Upper lobe of right lung (tissue), 1 donor: ENCODE data around the gene KIF18A. TPM values are rescaled to one million over a fixed set of nuclear protein-coding genes. Genes with fewer than 3 reads are reported as not detected.

Experiments used
- ATAC-seq: fragments of 200-7000 bp; cut with Tn5 transposase; one replicate; pipeline ENCODE4 v1.9.1; 2020; ENCODE audit warnings: mild to moderate bottlenecking, moderate library complexity
- DNase-seq: peaks from one replicate; pipeline ENCODE4 v3.0.0-alpha.2; 2020
- H3K27ac ChIP-seq: fragments of 200-600 bp; one replicate; pipeline ENCODE4 v1.8.0; 2022
- H3K27me3 ChIP-seq: fragments of 200-600 bp; one replicate; pipeline ENCODE4 v1.8.0; 2022; ENCODE audit warnings: mild to moderate bottlenecking
- H3K36me3 ChIP-seq: fragments of 200-600 bp; one replicate; pipeline ENCODE4 v1.8.0; 2022
- H3K4me1 ChIP-seq: fragments of 200-600 bp; one replicate; pipeline ENCODE4 v1.8.0; 2022
- H3K4me3 ChIP-seq: fragments of 200-600 bp; one replicate; pipeline ENCODE4 v1.8.0; 2022; ENCODE audit warnings: mild to moderate bottlenecking
- H3K9me3 ChIP-seq: fragments of 200-600 bp; one replicate; pipeline ENCODE4 v1.8.0; 2022
- CTCF ChIP-seq: fragments of 200-600 bp; IDR thresholded peaks from one replicate; pipeline ENCODE4 v1.8.0; 2022; ENCODE audit warnings: antibody characterized with exemption
- intact Hi-C: fragments of 100-400 bp; cut with DNase I; formaldehyde crosslinking; loops from one replicate; pipeline ENCODE4 v1.11.0; 2022
- microRNA-seq: library from miRNA; unstranded; fragments of <30 nt; microRNA quantifications from one replicate; pipeline ENCODE4 v1.2.0, GENCODE V29; 2020; ENCODE audit warnings: borderline microRNAs expressed
- total RNA-seq: library from RNA; stranded (reverse); fragmentation: NEBNext Ultra II Directional; extraction: Animal tissue kit (Norgen Biotek cat#: 25700); gene quantifications from one replicate; pipeline ENCODE4 v1.2.1, GENCODE V29; 2021
- donor health status: DM: no; HTN: yes; CAD: no; lungs with severe emphysema.

KIF18A gene
- total RNA-seq, 1 donor from 2014 or later: 1.6 TPM

- no peak for TF ChIP-seq CTCF
- Histone ChIP-seq H3K4me3 (no peak overlapping the region), H3K4me1 (no peaks in the 10 kb centered on the region), H3K27me3 (no peaks in the 10 kb centered on the region), H3K27ac (no peak overlapping the region), H3K36me3 (no peaks in the 10 kb centered on the region), H3K9me3 (no peaks in the 10 kb centered on the region)
- intact Hi-C loops: no loop called here
- no peak for DNase-seq
- no peak for ATAC-seq
Measured at GRCh38 chr11:27977031-27977430, 130.9 kb downstream of the KIF18A start.

GRCh38 chr11:27976262-27976661 lies 131.7 kb downstream of the KIF18A start:
- intact Hi-C loops: no loop called here
- no peaks in the 10 kb centered on the region for H3K4me1 ChIP-seq
- H3K27me3 ChIP-seq: no peaks in the 10 kb centered on the region
- TF ChIP-seq CTCF: no peak
- H3K9me3 ChIP-seq: no peaks in the 10 kb centered on the region
- no peak overlapping the region for H3K27ac ChIP-seq
- no peak overlapping the region for H3K4me3 ChIP-seq
- DNase-seq (no peak), ATAC-seq (no peak)
- no peaks in the 10 kb centered on the region for H3K36me3 ChIP-seq

GRCh38 chr11:27973851-27974536 lies 134.0 kb downstream of the KIF18A start:
- no peak for TF ChIP-seq CTCF
- ATAC-seq: no peak
- H3K36me3 ChIP-seq: no peaks in the 10 kb centered on the region
- no peak overlapping the region for H3K27ac ChIP-seq
- no peaks in the 10 kb centered on the region for H3K9me3 ChIP-seq
- intact Hi-C loops: no loop called here
- H3K4me1 ChIP-seq: no peaks in the 10 kb centered on the region
- H3K27me3 ChIP-seq: no peaks in the 10 kb centered on the region
- H3K4me3 ChIP-seq: no peak overlapping the region
- DNase-seq: no peak

- Histone ChIP-seq H3K36me3 (no peaks in the 10 kb centered on the region), H3K27me3 (no peaks in the 10 kb centered on the region), H3K27ac (no peak overlapping the region), H3K4me1 (no peaks in the 10 kb centered on the region), H3K9me3 (no peaks in the 10 kb centered on the region), H3K4me3 (no peak overlapping the region)
- ATAC-seq (peak; percentile 64), DNase-seq (no peak)
- no peak for TF ChIP-seq CTCF
- intact Hi-C loops: no loop called here
Measured at GRCh38 chr11:27972522-27973170, 135.3 kb downstream of the KIF18A start.

GRCh38 chr11:27971171-27971570 lies 136.8 kb downstream of the KIF18A start:
- DNase-seq (no peak), ATAC-seq (no peak)
- intact Hi-C loops: no loop called here
- Histone ChIP-seq H3K9me3 (no peaks in the 10 kb centered on the region), H3K4me3 (no peak overlapping the region), H3K36me3 (no peaks in the 10 kb centered on the region), H3K27me3 (no peaks in the 10 kb centered on the region), H3K27ac (no peak overlapping the region), H3K4me1 (no peaks in the 10 kb centered on the region)
- no peak for TF ChIP-seq CTCF

Small RNAs within 50 kb of the gene (microRNA-seq; reads per million reads assigned to microRNA genes)
- not detected for gene MIR610

Other genes starting within 250 kb of the KIF18A start
- 13.5 TPM for gene METTL15, start 232 bp upstream of the KIF18A start, total RNA-seq